ENCODE measurements around the gene CRCP. TPM values are rescaled to one million over a fixed set of nuclear protein-coding genes. Genes with fewer than 3 reads are reported as not detected.

The CRCP gene
- total and polyA plus RNA-seq, 4 donors, result 13.0 to 52.6 (median 18.4) TPM

GRCh38 chr7:66118603-66119002, 4.0 kb downstream of the CRCP start:
- no peak for DNase-seq (ENCODE audit: low spot score)
- WGBS, result 74% methylated on average over 3 of the region's 3 CpGs
- Histone ChIP-seq H3K27ac (ENCODE audit: low read depth in 1 of 2, low read length in 2 of 2) (peak overlapping the region; percentile 17 to 36), H3K36me3 (ENCODE audit: control insufficient read depth in 4 of 4, insufficient read depth in 3 of 4, low read depth in 1 of 4, low read length in 3 of 4) (peaks cover 0 to 2% (median 2%) of the 10 kb centered on the region in 4 donors), H3K27me3 (ENCODE audit: control insufficient read depth in 4 of 4, insufficient read depth in 4 of 4, low read length in 3 of 4) (no peaks in the 10 kb centered on the region), H3K4me3 (ENCODE audit: low read depth in 1 of 3, low read length in 3 of 3) (no peak overlapping the region), H3K9me3 (ENCODE audit: control insufficient read depth in 4 of 4, low read length in 3 of 4) (no peaks in the 10 kb centered on the region), H3K9ac (ENCODE audit: low read depth in 1 of 2, low read length in 2 of 2) (no peak overlapping the region), H3K4me1 (ENCODE audit: control insufficient read depth in 4 of 4, insufficient read depth in 4 of 4, low read length in 3 of 4) (peaks cover 7 to 28% (median 18%) of the 10 kb centered on the region in 4 donors)
- no peak for TF ChIP-seq EGR1 (IDR thresholded peaks at IDR 0.05; ENCODE audit: low read depth in 2 of 2)
- no peak for TF ChIP-seq RAD21 (IDR thresholded peaks at IDR 0.05)
- TF ChIP-seq FOXA1 (IDR thresholded peaks at IDR 0.05), result no peak
- no peak for TF ChIP-seq SP1 (IDR thresholded peaks at IDR 0.05)
- TF ChIP-seq, protein P1, sequence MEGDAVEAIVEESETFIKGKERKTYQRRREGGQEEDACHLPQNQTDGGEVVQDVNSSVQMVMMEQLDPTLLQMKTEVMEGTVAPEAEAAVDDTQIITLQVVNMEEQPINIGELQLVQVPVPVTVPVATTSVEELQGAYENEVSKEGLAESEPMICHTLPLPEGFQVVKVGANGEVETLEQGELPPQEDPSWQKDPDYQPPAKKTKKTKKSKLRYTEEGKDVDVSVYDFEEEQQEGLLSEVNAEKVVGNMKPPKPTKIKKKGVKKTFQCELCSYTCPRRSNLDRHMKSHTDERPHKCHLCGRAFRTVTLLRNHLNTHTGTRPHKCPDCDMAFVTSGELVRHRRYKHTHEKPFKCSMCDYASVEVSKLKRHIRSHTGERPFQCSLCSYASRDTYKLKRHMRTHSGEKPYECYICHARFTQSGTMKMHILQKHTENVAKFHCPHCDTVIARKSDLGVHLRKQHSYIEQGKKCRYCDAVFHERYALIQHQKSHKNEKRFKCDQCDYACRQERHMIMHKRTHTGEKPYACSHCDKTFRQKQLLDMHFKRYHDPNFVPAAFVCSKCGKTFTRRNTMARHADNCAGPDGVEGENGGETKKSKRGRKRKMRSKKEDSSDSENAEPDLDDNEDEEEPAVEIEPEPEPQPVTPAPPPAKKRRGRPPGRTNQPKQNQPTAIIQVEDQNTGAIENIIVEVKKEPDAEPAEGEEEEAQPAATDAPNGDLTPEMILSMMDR (IDR thresholded peaks at IDR 0.05; ENCODE audit: low read depth, low read length, missing input control), result no peak
- TF ChIP-seq TAF1 (conservative IDR thresholded peaks at IDR 0.05), result no peak
- no peak for TF ChIP-seq ZBTB33 (IDR thresholded peaks at IDR 0.05)
- TF ChIP-seq GABPA (IDR thresholded peaks at IDR 0.05 in 1 of 2, conservative IDR thresholded peaks at IDR 0.05 in 1 of 2), result no peak
- no peak for TF ChIP-seq FOXA2 (IDR thresholded peaks at IDR 0.05)
- no peak for TF ChIP-seq JUND (IDR thresholded peaks at IDR 0.05)
- TF ChIP-seq HNF4A (conservative IDR thresholded peaks at IDR 0.05), result no peak

DNA sequence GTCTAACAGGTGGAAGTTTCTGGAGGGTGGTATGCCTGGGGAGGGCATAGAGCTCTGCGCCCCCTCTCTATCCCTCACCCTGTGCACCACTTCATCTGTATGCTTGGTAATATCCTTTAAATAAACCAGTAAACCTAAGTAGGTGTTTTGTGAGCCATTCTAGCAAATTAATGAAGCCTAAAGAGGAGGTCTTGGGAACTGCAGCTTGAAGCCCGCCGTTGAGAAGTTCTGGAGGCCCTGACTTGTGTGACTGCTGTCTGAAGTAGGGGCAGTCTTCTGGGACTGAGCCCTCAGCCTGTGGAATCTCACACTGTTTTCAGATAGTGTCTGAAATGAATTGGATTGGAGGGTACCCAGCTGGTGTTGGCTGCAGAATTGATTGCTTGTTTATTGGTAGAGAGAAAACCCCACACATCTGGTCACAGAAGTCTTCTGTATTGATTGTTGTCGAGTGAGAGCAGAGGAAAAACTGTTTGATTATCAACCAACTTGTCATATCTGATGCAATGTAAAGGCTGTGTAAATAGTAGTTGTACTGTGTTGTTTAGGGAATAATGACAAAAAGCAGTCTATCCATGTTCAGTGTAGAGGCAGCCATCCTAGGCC, 4.7 kb downstream of the CRCP start:
- Histone ChIP-seq H3K36me3 (ENCODE audit: control insufficient read depth in 4 of 4, insufficient read depth in 3 of 4, low read depth in 1 of 4, low read length in 3 of 4) (peaks cover 0 to 2% (median 2%) of the 10 kb centered on the region in 4 donors), H3K27ac (ENCODE audit: low read depth in 1 of 2, low read length in 2 of 2) (peak overlapping the region; percentile 17 to 36), H3K9me3 (ENCODE audit: control insufficient read depth in 4 of 4, low read length in 3 of 4) (no peaks in the 10 kb centered on the region), H3K9ac (ENCODE audit: low read depth in 1 of 2, low read length in 2 of 2) (no peak overlapping the region), H3K4me3 (ENCODE audit: low read depth in 1 of 3, low read length in 3 of 3) (no peak overlapping the region), H3K4me1 (ENCODE audit: control insufficient read depth in 4 of 4, insufficient read depth in 4 of 4, low read length in 3 of 4) (peaks cover 7 to 29% (median 20%) of the 10 kb centered on the region in 4 donors), H3K27me3 (ENCODE audit: control insufficient read depth in 4 of 4, insufficient read depth in 4 of 4, low read length in 3 of 4) (no peaks in the 10 kb centered on the region)
- DNase-seq (ENCODE audit: low spot score), result no peak
- 75% methylated on average over 4 of the region's 4 CpGs for WGBS
- no peak for TF ChIP-seq FOXA2 (IDR thresholded peaks at IDR 0.05)
- TF ChIP-seq FOXA1 (IDR thresholded peaks at IDR 0.05), result no peak

- no peaks in the 10 kb centered on the region for H3K27me3 ChIP-seq (ENCODE audit: control insufficient read depth in 4 of 4, insufficient read depth in 4 of 4, low read length in 3 of 4)
- no peaks in the 10 kb centered on the region for H3K9me3 ChIP-seq (ENCODE audit: control insufficient read depth in 4 of 4, low read length in 3 of 4)
- DNase-seq (ENCODE audit: low spot score), result no peak
- H3K27ac ChIP-seq (ENCODE audit: low read depth in 1 of 2, low read length in 2 of 2), result no peak overlapping the region
- peaks cover 9 to 41% (median 12%) of the 10 kb centered on the region in 4 donors for H3K4me1 ChIP-seq (ENCODE audit: control insufficient read depth in 4 of 4, insufficient read depth in 4 of 4, low read length in 3 of 4)
- WGBS, result 95% methylated on average over 9 of the region's 9 CpGs
- no peak overlapping the region for H3K9ac ChIP-seq (ENCODE audit: low read depth in 1 of 2, low read length in 2 of 2)
- no peak overlapping the region for H3K4me3 ChIP-seq (ENCODE audit: low read depth in 1 of 3, low read length in 3 of 3)
- H3K36me3 ChIP-seq (ENCODE audit: control insufficient read depth in 4 of 4, insufficient read depth in 3 of 4, low read depth in 1 of 4, low read length in 3 of 4), result peaks cover 0 to 2% (median 1%) of the 10 kb centered on the region in 4 donors
- TF ChIP-seq, protein P2, sequence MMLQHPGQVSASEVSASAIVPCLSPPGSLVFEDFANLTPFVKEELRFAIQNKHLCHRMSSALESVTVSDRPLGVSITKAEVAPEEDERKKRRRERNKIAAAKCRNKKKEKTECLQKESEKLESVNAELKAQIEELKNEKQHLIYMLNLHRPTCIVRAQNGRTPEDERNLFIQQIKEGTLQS (IDR thresholded peaks at IDR 0.05), result no peak
- TF ChIP-seq HNF4G (IDR thresholded peaks at IDR 0.05), result no peak
- TF ChIP-seq REST (IDR thresholded peaks at IDR 0.05), result no peak
- TF ChIP-seq TAF1 (conservative IDR thresholded peaks at IDR 0.05), result no peak
- TF ChIP-seq ZBTB33 (IDR thresholded peaks at IDR 0.05), result no peak
- no peak for TF ChIP-seq FOXA1 (IDR thresholded peaks at IDR 0.05)
- no peak for TF ChIP-seq RXRA (IDR thresholded peaks at IDR 0.05)
- TF ChIP-seq MAX (IDR thresholded peaks at IDR 0.05), result no peak
- no peak for TF ChIP-seq GABPA (IDR thresholded peaks at IDR 0.05 in 1 of 2, conservative IDR thresholded peaks at IDR 0.05 in 1 of 2)
- no peak for TF ChIP-seq JUND (IDR thresholded peaks at IDR 0.05)
- no peak for TF ChIP-seq SP1 (IDR thresholded peaks at IDR 0.05)
- TF ChIP-seq NR2F2 (IDR thresholded peaks at IDR 0.05), result no peak
- no peak for TF ChIP-seq YY1 (IDR thresholded peaks at IDR 0.05)
- TF ChIP-seq RAD21 (IDR thresholded peaks at IDR 0.05), result no peak
Observed at GRCh38 chr7:66123175-66123528, 8.5 kb downstream of the CRCP start.

Measured in liver (tissue), 9 donors.